SK-N-SH (cell line): ENCODE results near the gene COPS3. TPM values are rescaled to one million over a fixed set of nuclear protein-coding genes. Genes with fewer than 3 reads are reported as not detected.

Experiments
- CTCF ChIA-PET: fragments of 300-600, 350-600 bp; formaldehyde crosslinking; extraction: SDS; loops from one replicate; lab custom pipeline; 2021; lab: Yijun Ruan, JAX
- POLR2A ChIA-PET: fragments of 350-600 bp; sonication (Branson Sonifier 250); formaldehyde crosslinking; extraction: SDS; loops from one replicate; lab custom pipeline; 2020; ENCODE audit warnings: antibody characterized with exemption, inconsistent platforms; lab: Yijun Ruan, JAX
- DNase-seq: peaks from one replicate; pipeline ENCODE4 v3.0.0; 2012
- H2AFZ ChIP-seq: fragments of 200-600 bp; sonication (generic); 2 replicates; pipeline ENCODE4 v1.8.1; 2016; ENCODE audit warnings: antibody characterized with exemption, mild to moderate bottlenecking, low read depth
- H3F3A ChIP-seq: fragments of 200-600 bp; sonication (generic); replicated peaks from 2 replicates; pipeline ENCODE3; 2016; ENCODE audit warnings: antibody characterized with exemption, mild to moderate bottlenecking; ENCODE audit not compliant: insufficient read depth
- H3K27ac ChIP-seq, 2 experiments: fragments of 200-500 bp in 1 of 2; fragments of 200-600 bp in 1 of 2; sonication (Bioruptor generic) in 1 of 2; sonication (generic), shearing (Covaris generic) in 1 of 2; 2 replicates each; pipeline versions ENCODE4 v1.5.1 to v1.6.1; 2014 to 2016; ENCODE audit warnings: low read depth in 2 of 2, inconsistent platforms in 1 of 2, low read length in 1 of 2, mild to moderate bottlenecking in 1 of 2, mixed read lengths in 1 of 2
- H3K27me3 ChIP-seq: fragments of 200-600 bp; sonication (generic), shearing (Covaris generic); 2 replicates; pipeline ENCODE4 v1.6.1; 2016; ENCODE audit warnings: mixed run types; ENCODE audit not compliant: insufficient read depth
- H3K36me3 ChIP-seq, 2 experiments: fragments of 200-500 bp in 1 of 2; fragments of 200-600 bp in 1 of 2; sonication (Bioruptor generic) in 1 of 2; sonication (generic) in 1 of 2; replicated peaks in 1 of 2; 2 replicates each; pipeline versions ENCODE3 to v1.5.1; 2014 to 2016; ENCODE audit warnings: low read length in 1 of 2, mild to moderate bottlenecking in 1 of 2; ENCODE audit not compliant: insufficient read depth in 2 of 2, control insufficient read depth in 1 of 2
- H3K4me1 ChIP-seq, 2 experiments: fragments of 200-500 bp in 1 of 2; fragments of 200-600 bp in 1 of 2; sonication (Bioruptor generic) in 1 of 2; sonication (generic), shearing (Covaris generic) in 1 of 2; 2 replicates each; pipeline versions ENCODE4 v1.5.1 to v1.6.1; 2014 to 2016; ENCODE audit warnings: low read depth in 1 of 2, low read length in 1 of 2, mixed run types in 1 of 2; ENCODE audit not compliant: insufficient read depth in 2 of 2, control insufficient read depth in 1 of 2
- H3K4me2 ChIP-seq: fragments of 200-600 bp; sonication (generic), shearing (Covaris generic); 2 replicates; pipeline ENCODE4 v1.6.1; 2017; ENCODE audit warnings: mixed run types
- H3K4me3 ChIP-seq, 2 experiments: fragments of 200-500 bp in 1 of 2; fragments of 200-600 bp in 1 of 2; sonication (Bioruptor generic) in 1 of 2; sonication (generic), shearing (Covaris generic) in 1 of 2; 2 replicates each; pipeline versions ENCODE4 v1.5.1 to v1.8.1; 2014 to 2016; ENCODE audit warnings: low read depth in 2 of 2, inconsistent platforms in 1 of 2, low read length in 1 of 2, mild to moderate bottlenecking in 1 of 2, mixed read lengths in 1 of 2, moderate library complexity in 1 of 2
- H3K79me2 ChIP-seq: fragments of 200-600 bp; sonication (generic); 2 replicates; pipeline ENCODE4 v1.8.1; 2017; ENCODE audit warnings: mild to moderate bottlenecking; ENCODE audit not compliant: insufficient read depth
- H3K9ac ChIP-seq: fragments of 200-600 bp; sonication (generic); 2 replicates; pipeline ENCODE4 v1.6.1; 2017; ENCODE audit warnings: mixed run types
- H3K9me2 ChIP-seq: fragments of 200-600 bp; sonication (generic); 2 replicates; pipeline ENCODE4 v1.6.1; 2017; ENCODE audit warnings: mixed run types
- H3K9me3 ChIP-seq: fragments of 200-600 bp; sonication (generic); 2 replicates; pipeline ENCODE4 v1.6.1; 2017; ENCODE audit warnings: mixed run types, mild to moderate bottlenecking, moderate library complexity
- H4K20me1 ChIP-seq: fragments of 200-600 bp; sonication (generic); 2 replicates; pipeline ENCODE4 v1.6.1; 2017; ENCODE audit warnings: mild to moderate bottlenecking, mixed run types; ENCODE audit not compliant: insufficient read depth
- ELF1 ChIP-seq: IDR thresholded peaks from 2 replicates; pipeline ENCODE4 v1.4.0; 2012
- EP300 ChIP-seq, 2 experiments: IDR thresholded peaks; 2 replicates each; pipeline versions ENCODE4 v1.4.0 to v1.6.1; 2012; ENCODE audit warnings: borderline replicate concordance in 1 of 2, low read depth in 1 of 2, low read length in 1 of 2
- EZH2phosphoT487 ChIP-seq: fragments of 200-600 bp; sonication (generic); IDR thresholded peaks from 2 replicates; pipeline ENCODE4 v1.6.1; 2017; ENCODE audit warnings: low read depth, mixed run types, mild to moderate bottlenecking, antibody characterized with exemption, moderate library complexity, borderline replicate concordance
- FOXJ3 ChIP-seq: sonication (generic); formaldehyde crosslinking; IDR thresholded peaks from 2 replicates; pipeline ENCODE4 v1.5.1; 2020; ENCODE audit warnings: mild to moderate bottlenecking, missing genetic modification reagents
- GATA2 ChIP-seq: sonication (generic); formaldehyde crosslinking; IDR thresholded peaks from 2 replicates; pipeline ENCODE4 v1.5.0; 2020; ENCODE audit warnings: mild to moderate bottlenecking, missing genetic modification reagents
- JUND ChIP-seq: IDR thresholded peaks from 2 replicates; pipeline ENCODE4 v1.4.0; 2012
- NRF1 ChIP-seq: IDR thresholded peaks from 2 replicates; pipeline ENCODE4 v1.6.1; 2012; ENCODE audit warnings: low read depth, mild to moderate bottlenecking, low read length
- RCOR1 ChIP-seq: fragments of 150-350 bp; IDR thresholded peaks from 2 replicates; pipeline ENCODE4 v1.6.1; 2017; ENCODE audit warnings: antibody characterized with exemption, low read length
- RFX5 ChIP-seq: IDR thresholded peaks from 2 replicates; pipeline ENCODE4 v1.6.1; 2012; ENCODE audit warnings: mild to moderate bottlenecking, improper control_type of control experiment, low read length
- RXRA ChIP-seq: IDR thresholded peaks from 2 replicates; pipeline ENCODE4 v1.4.0; 2012; ENCODE audit warnings: low read depth, mild to moderate bottlenecking, borderline replicate concordance
- SIN3A ChIP-seq: IDR thresholded peaks from 2 replicates; pipeline ENCODE4 v1.6.1; 2012; ENCODE audit warnings: low read depth, mild to moderate bottlenecking, low read length, moderate library complexity, borderline replicate concordance
- SMC3 ChIP-seq: IDR thresholded peaks from 2 replicates; pipeline ENCODE4 v1.6.1; 2012; ENCODE audit warnings: low read depth, low read length, improper control_type of control experiment
- TAF1 ChIP-seq: IDR thresholded peaks from 2 replicates; pipeline ENCODE4 v1.6.1; 2012; ENCODE audit warnings: low read depth, mild to moderate bottlenecking, low read length, moderate library complexity, borderline replicate concordance
- TCF12 ChIP-seq: IDR thresholded peaks from 2 replicates; pipeline ENCODE4 v1.4.0; 2012
- WGBS: methylation state at CpG from one replicate; pipeline ENCODE4 v1.1.6; 2017; ENCODE audit warnings: low lambda C conversion rate; 5-methylcytosine and 5-hydroxymethylcytosine counted together
- polyA plus RNA-seq, 3 experiments: library from polyadenylated mRNA; depleted of rRNA; stranded (reverse); fragments of >200 nt; gene quantifications; 2 replicates each; pipeline ENCODE4 v1.2.3, GENCODE V29; 2012
- TF ChIP-seq, protein P1 (sequence below): IDR thresholded peaks from 2 replicates; pipeline ENCODE4 v1.4.0; 2012; ENCODE audit warnings: low read depth
- TF ChIP-seq, protein P2 (sequence below): fragments of 150-350 bp; IDR thresholded peaks from 2 replicates; pipeline ENCODE4 v1.6.1; 2016; ENCODE audit warnings: mild to moderate bottlenecking, low read depth, low read length
- TF ChIP-seq, protein P3 (sequence below): fragments of 150-350 bp; IDR thresholded peaks from 2 replicates; pipeline ENCODE4 v1.6.1; 2017; ENCODE audit warnings: antibody characterized with exemption, low read length, low read depth, borderline replicate concordance
- TF ChIP-seq, protein P4 (sequence below): fragments of 200-600 bp; sonication (generic); IDR thresholded peaks from 2 replicates; pipeline ENCODE4 v1.6.1; 2017; ENCODE audit warnings: antibody characterized with exemption, mild to moderate bottlenecking, moderate library complexity
- TF ChIP-seq, protein P5 (sequence below): IDR thresholded peaks from 2 replicates; pipeline ENCODE4 v1.4.0; 2012; ENCODE audit warnings: low read depth, borderline replicate concordance
- TF ChIP-seq, protein P6 (sequence below): IDR thresholded peaks from 2 replicates; pipeline ENCODE4; 2012

Gene COPS3
- polyA plus RNA-seq, 1 of the 3 experiments (the other 2 are of a cell fraction) = 64.8 TPM

DNA sequence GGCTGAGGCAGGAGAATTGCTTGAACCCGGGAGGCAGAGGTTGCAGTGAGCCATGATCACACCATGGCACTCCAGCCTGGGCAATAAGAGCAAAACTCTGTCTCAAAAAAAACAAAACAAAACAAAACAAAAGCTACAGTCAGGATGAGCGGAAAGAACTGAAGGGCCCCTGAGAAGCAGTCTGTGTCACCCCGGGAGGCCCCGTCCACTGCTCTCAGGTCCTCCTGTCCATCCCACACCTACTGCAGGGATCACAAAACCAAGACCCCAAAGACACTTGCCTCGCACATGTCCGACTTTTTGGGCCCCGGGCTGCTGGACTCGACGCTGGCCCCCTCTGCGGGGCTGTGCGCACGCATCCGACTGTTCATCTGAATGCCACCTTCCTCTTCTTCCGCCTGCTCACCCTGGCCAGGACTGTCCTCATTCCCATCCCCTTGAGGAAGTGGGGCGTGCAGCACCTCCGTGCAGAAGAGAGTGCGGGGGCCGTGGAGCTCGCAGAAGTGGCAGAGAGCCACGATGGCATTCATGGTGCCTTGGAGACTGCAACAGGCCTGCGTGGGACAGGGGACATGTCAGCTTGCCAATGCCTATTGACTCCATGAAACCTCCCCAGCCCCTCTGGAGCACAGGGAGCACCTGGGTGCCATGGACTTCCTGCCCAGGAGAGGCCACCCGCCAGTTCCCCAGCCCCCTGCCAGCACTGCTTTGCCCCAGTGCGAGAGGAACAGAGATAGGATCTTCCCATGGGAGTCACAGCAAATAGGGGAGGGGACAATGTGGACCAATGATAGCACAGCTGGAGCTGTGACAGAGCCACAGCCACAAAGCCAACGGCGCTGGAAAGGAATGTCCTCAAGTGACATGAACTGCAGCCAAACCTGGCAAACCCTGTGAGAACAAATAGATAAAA, 53.2 kb downstream of the COPS3 start:
- no peak for DNase-seq
- Histone ChIP-seq H2AFZ (no peak overlapping the region), H3F3A (no peaks in the 10 kb centered on the region), H3K36me3 (peaks cover 36 to 55% of the 10 kb centered on the region in 2 experiments), H3K4me3 (no peak overlapping the region), H3K79me2 (peaks cover 8% of the 10 kb centered on the region), H3K27me3 (no peaks in the 10 kb centered on the region), H3K4me2 (no peak overlapping the region), H4K20me1 (no peaks in the 10 kb centered on the region; the same call in 1 of the 2 replicates), H3K9me2 (no peaks in the 10 kb centered on the region), H3K27ac (no peak overlapping the region), H3K9me3 (no peaks in the 10 kb centered on the region), H3K4me1 (no peaks in the 10 kb centered on the region), H3K9ac (no peak overlapping the region)
- 97% methylated on average over 25 of the region's 25 CpGs for WGBS
- CTCF ChIA-PET = interaction anchor here (0.6 to 1.6 kb wide), 2 partner anchors 46 to 342 kb away, joined by 3 read pairs; no protein-coding TSS in a partner anchor
- POLR2A ChIA-PET = no interaction called here
- TF ChIP-seq TAF1 (no peak), ELF1 (no peak), RXRA (no peak), TCF12 (no peak), FOXJ3 (CRISPR knock-in tag) (no peak), EZH2phosphoT487 (no peak), SIN3A (no peak), GATA2 (CRISPR knock-in tag) (no peak), RCOR1 (no peak), JUND (no peak), RFX5 (no peak), SMC3 (no peak), NRF1 (no peak), EP300 (IDR thresholded peaks at IDR 0.05; ENCODE audit: borderline replicate concordance in 1 of 2, low read depth in 1 of 2, low read length in 1 of 2) (no peak)
- TF ChIP-seq, protein P1, sequence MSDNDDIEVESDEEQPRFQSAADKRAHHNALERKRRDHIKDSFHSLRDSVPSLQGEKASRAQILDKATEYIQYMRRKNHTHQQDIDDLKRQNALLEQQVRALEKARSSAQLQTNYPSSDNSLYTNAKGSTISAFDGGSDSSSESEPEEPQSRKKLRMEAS = no peak
- TF ChIP-seq, protein P2, sequence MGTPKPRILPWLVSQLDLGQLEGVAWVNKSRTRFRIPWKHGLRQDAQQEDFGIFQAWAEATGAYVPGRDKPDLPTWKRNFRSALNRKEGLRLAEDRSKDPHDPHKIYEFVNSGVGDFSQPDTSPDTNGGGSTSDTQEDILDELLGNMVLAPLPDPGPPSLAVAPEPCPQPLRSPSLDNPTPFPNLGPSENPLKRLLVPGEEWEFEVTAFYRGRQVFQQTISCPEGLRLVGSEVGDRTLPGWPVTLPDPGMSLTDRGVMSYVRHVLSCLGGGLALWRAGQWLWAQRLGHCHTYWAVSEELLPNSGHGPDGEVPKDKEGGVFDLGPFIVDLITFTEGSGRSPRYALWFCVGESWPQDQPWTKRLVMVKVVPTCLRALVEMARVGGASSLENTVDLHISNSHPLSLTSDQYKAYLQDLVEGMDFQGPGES = no peak
- TF ChIP-seq, protein P3, sequence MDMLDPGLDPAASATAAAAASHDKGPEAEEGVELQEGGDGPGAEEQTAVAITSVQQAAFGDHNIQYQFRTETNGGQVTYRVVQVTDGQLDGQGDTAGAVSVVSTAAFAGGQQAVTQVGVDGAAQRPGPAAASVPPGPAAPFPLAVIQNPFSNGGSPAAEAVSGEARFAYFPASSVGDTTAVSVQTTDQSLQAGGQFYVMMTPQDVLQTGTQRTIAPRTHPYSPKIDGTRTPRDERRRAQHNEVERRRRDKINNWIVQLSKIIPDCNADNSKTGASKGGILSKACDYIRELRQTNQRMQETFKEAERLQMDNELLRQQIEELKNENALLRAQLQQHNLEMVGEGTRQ = no peak
- TF ChIP-seq, protein P4, sequence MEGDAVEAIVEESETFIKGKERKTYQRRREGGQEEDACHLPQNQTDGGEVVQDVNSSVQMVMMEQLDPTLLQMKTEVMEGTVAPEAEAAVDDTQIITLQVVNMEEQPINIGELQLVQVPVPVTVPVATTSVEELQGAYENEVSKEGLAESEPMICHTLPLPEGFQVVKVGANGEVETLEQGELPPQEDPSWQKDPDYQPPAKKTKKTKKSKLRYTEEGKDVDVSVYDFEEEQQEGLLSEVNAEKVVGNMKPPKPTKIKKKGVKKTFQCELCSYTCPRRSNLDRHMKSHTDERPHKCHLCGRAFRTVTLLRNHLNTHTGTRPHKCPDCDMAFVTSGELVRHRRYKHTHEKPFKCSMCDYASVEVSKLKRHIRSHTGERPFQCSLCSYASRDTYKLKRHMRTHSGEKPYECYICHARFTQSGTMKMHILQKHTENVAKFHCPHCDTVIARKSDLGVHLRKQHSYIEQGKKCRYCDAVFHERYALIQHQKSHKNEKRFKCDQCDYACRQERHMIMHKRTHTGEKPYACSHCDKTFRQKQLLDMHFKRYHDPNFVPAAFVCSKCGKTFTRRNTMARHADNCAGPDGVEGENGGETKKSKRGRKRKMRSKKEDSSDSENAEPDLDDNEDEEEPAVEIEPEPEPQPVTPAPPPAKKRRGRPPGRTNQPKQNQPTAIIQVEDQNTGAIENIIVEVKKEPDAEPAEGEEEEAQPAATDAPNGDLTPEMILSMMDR = no peak
- TF ChIP-seq, protein P5, sequence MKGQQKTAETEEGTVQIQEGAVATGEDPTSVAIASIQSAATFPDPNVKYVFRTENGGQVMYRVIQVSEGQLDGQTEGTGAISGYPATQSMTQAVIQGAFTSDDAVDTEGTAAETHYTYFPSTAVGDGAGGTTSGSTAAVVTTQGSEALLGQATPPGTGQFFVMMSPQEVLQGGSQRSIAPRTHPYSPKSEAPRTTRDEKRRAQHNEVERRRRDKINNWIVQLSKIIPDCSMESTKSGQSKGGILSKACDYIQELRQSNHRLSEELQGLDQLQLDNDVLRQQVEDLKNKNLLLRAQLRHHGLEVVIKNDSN = no peak
- TF ChIP-seq, protein P6, sequence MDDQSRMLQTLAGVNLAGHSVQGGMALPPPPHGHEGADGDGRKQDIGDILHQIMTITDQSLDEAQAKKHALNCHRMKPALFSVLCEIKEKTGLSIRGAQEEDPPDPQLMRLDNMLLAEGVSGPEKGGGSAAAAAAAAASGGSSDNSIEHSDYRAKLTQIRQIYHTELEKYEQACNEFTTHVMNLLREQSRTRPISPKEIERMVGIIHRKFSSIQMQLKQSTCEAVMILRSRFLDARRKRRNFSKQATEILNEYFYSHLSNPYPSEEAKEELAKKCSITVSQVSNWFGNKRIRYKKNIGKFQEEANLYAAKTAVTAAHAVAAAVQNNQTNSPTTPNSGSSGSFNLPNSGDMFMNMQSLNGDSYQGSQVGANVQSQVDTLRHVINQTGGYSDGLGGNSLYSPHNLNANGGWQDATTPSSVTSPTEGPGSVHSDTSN = no peak
